T-helper 1 cell (primary cell): Measurements from ENCODE around the gene GNL1.
"Not testable (repeated sequence)": the region's sequence is repeated elsewhere in the genome, so short reads cannot be mapped to it uniquely, and the experiment has no call there.

Experiments used
- DNase-seq, 5 donors: peaks; one replicate each; pipeline ENCODE4 v3.0.0-alpha.2; 2012 to 2020

GNL1 gene

GRCh38 chr6:30529349-30529875 is 26.9 kb downstream of the GNL1 start:
- DNase-seq, result peak in 1 of 5 donors; percentile 81

GRCh38 chr6:30526444-30526843 is 29.8 kb downstream of the GNL1 start:
- DNase-seq, result not testable (repeated sequence)

GRCh38 chr6:30521952-30522351 is 34.3 kb downstream of the GNL1 start:
- DNase-seq, result not testable (repeated sequence)

- DNase-seq, result not testable (repeated sequence)
Measured at GRCh38 chr6:30521082-30521481, 35.2 kb downstream of the GNL1 start.

- no peak for DNase-seq
Measured at GRCh38 chr6:30520522-30520921, 35.8 kb downstream of the GNL1 start.

GRCh38 chr6:30518505-30519145 is 37.7 kb downstream of the GNL1 start:
- DNase-seq, result peak in 1 of 5 donors; percentile 58

- DNase-seq, result not testable (repeated sequence)
Measured at GRCh38 chr6:30517767-30518504, 38.4 kb downstream of the GNL1 start.

GRCh38 chr6:30516754-30517076 is 39.6 kb downstream of the GNL1 start:
- not testable (repeated sequence) for DNase-seq

- peak; percentile 81 to 98 (median 88) for DNase-seq
Measured at GRCh38 chr6:30515944-30516753, 40.1 kb downstream of the GNL1 start.

GRCh38 chr6:30515106-30515505 is 41.2 kb downstream of the GNL1 start:
- DNase-seq, result no peak

- no peak for DNase-seq
Measured at GRCh38 chr6:30513451-30513850, 42.8 kb downstream of the GNL1 start.

- DNase-seq, result no peak
Measured at GRCh38 chr6:30511169-30511546, 45.1 kb downstream of the GNL1 start.

GRCh38 chr6:30510419-30511168 is 45.7 kb downstream of the GNL1 start:
- DNase-seq, result no peak

- peak in 2 of 5 donors; percentile 47 to 87 for DNase-seq
Measured at GRCh38 chr6:30508890-30509736, 47.2 kb downstream of the GNL1 start.

- peak in 1 of 5 donors; percentile 41 for DNase-seq
Measured at GRCh38 chr6:30507849-30508827, 48.2 kb downstream of the GNL1 start.

- DNase-seq, result no peak
Measured at GRCh38 chr6:30500421-30501355, 55.6 kb downstream of the GNL1 start.

GRCh38 chr6:30498705-30499104 is 57.6 kb downstream of the GNL1 start:
- DNase-seq, result not testable (repeated sequence)

GRCh38 chr6:30497714-30498113 is 58.6 kb downstream of the GNL1 start:
- DNase-seq, result no peak

GRCh38 chr6:30497261-30497599 is 59.1 kb downstream of the GNL1 start:
- DNase-seq, result not testable (repeated sequence)
